Measurements from ENCODE around the gene ME3.

GRCh38 chr11:86443415-86443814 lies 229.0 kb downstream of the ME3 start:
- TF ChIP-seq POLR2AphosphoS5 (IDR thresholded peaks at IDR 0.05; ENCODE audit: insufficient read depth in 1 of 2, low read depth in 1 of 2) (no peak), POLR2A (IDR thresholded peaks at IDR 0.05) (no peak), CTCF (IDR thresholded peaks at IDR 0.05) (no peak)

Data from vagina (tissue), 2 donors.